A172 (cell line): ENCODE results near the gene OR2V1. TPM values are rescaled to one million over a fixed set of nuclear protein-coding genes. Genes with fewer than 3 reads are reported as not detected.
"Not testable (repeated sequence)": the region's sequence is repeated elsewhere in the genome, so short reads cannot be mapped to it uniquely, and the experiment has no call there.

Experiments used
- DNase-seq: peaks from one replicate; pipeline ENCODE4 v3.0.0-alpha.2; 2015; ENCODE audit warnings: low spot score
- total RNA-seq: library from RNA; depleted of rRNA; stranded (reverse); fragments of >200 nt; shearing (Covaris generic); gene quantifications from 2 replicates; pipeline ENCODE4 v1.2.3, GENCODE V29; 2014; rRNA removed

The OR2V1 gene
- not detected in 2 replicates for total RNA-seq

GRCh38 chr5:181130832-181131496 is at the start of gene OR2V1:
Gene OR2V1 (minus strand): TSS chr5:181131169. CDS start chr5:181125304, 5,865 bp downstream.
- no peak for DNase-seq

- DNase-seq, result not testable (repeated sequence)
Observed at GRCh38 chr5:181177559-181177958, 46.6 kb upstream of the OR2V1 start.

- no peak for DNase-seq
Observed at GRCh38 chr5:181176254-181176952, 45.4 kb upstream of the OR2V1 start.

GRCh38 chr5:181173420-181174342 is 42.7 kb upstream of the OR2V1 start:
- DNase-seq, result no peak

- no peak for DNase-seq
Observed at GRCh38 chr5:181173027-181173419, 42.1 kb upstream of the OR2V1 start.

GRCh38 chr5:181171782-181172181 is 40.8 kb upstream of the OR2V1 start:
- DNase-seq, result no peak

GRCh38 chr5:181170996-181171395 is 40.0 kb upstream of the OR2V1 start:
- DNase-seq, result no peak

- DNase-seq, result no peak
Observed at GRCh38 chr5:181170237-181170825, 39.4 kb upstream of the OR2V1 start.

GRCh38 chr5:181169459-181170236 is 38.7 kb upstream of the OR2V1 start:
- peak; percentile 72 for DNase-seq

- no peak for DNase-seq
Observed at GRCh38 chr5:181168595-181169118, 37.7 kb upstream of the OR2V1 start.

GRCh38 chr5:181167814-181168488 is 37.0 kb upstream of the OR2V1 start:
- DNase-seq, result no peak

GRCh38 chr5:181166812-181167733 is 36.1 kb upstream of the OR2V1 start:
- DNase-seq, result no peak

GRCh38 chr5:181164076-181164952 is 33.3 kb upstream of the OR2V1 start:
- DNase-seq, result no peak

- DNase-seq, result no peak
Observed at GRCh38 chr5:181163487-181164075, 32.6 kb upstream of the OR2V1 start.

- no peak for DNase-seq
Observed at GRCh38 chr5:181161534-181162175, 30.7 kb upstream of the OR2V1 start.

- peak; percentile 83 for DNase-seq
Observed at GRCh38 chr5:181160755-181161533, 30.0 kb upstream of the OR2V1 start.
